HG02938 (cell line): ENCODE measurements around the gene CS.

ENCODE experiments used
- ATAC-seq: cut with Tn5 transposase; IDR thresholded peaks from one replicate; pipeline ENCODE4 v1.9.1; 2021; ENCODE audit warnings: mild to moderate bottlenecking, moderate library complexity; ENCODE audit not compliant: unreplicated experiment

Gene CS

GRCh38 chr12:56253091-56253490 is 47.0 kb downstream of the CS start:
- no peak for ATAC-seq

- ATAC-seq = no peak
Measured at GRCh38 chr12:56252649-56253048, 47.5 kb downstream of the CS start.

GRCh38 chr12:56248711-56249110 is 51.4 kb downstream of the CS start:
- ATAC-seq = no peak

GRCh38 chr12:56247923-56248322 is 52.2 kb downstream of the CS start:
- ATAC-seq = no peak

GRCh38 chr12:56244494-56244893 is 55.6 kb downstream of the CS start:
- ATAC-seq = no peak

- no peak for ATAC-seq
Measured at GRCh38 chr12:56243731-56244181, 56.4 kb downstream of the CS start.

GRCh38 chr12:56242986-56243385 is 57.1 kb downstream of the CS start:
- ATAC-seq = no peak

GRCh38 chr12:56241424-56242303 is 58.5 kb downstream of the CS start:
- ATAC-seq = no peak

- no peak for ATAC-seq
Measured at GRCh38 chr12:56237552-56237951, 62.6 kb downstream of the CS start.

GRCh38 chr12:56236985-56237384 is 63.1 kb downstream of the CS start:
- no peak for ATAC-seq

- ATAC-seq = no peak
Measured at GRCh38 chr12:56236091-56236490, 64.0 kb downstream of the CS start.

- no peak for ATAC-seq
Measured at GRCh38 chr12:56234746-56235436, 65.2 kb downstream of the CS start.

GRCh38 chr12:56231184-56231582 is 68.9 kb downstream of the CS start:
- no peak for ATAC-seq

- ATAC-seq = no peak
Measured at GRCh38 chr12:56230432-56231183, 69.5 kb downstream of the CS start.

- ATAC-seq = no peak
Measured at GRCh38 chr12:56229916-56230431, 70.2 kb downstream of the CS start, which contains the start of gene SLC39A5. TSS of gene SLC39A5 (plus strand) at chr12:56230051. CDS start at chr12:56231275, 1,224 bp downstream.

GRCh38 chr12:56229082-56229481 is 71.0 kb downstream of the CS start:
- no peak for ATAC-seq

GRCh38 chr12:56224954-56225353 is 75.2 kb downstream of the CS start:
- no peak for ATAC-seq

GRCh38 chr12:56224102-56224701 is 75.9 kb downstream of the CS start, which contains the start of gene NABP2:
TSS of gene NABP2 (plus strand) at chr12:56224342. CDS start at chr12:56224857, 515 bp downstream.
- peak; percentile 63 for ATAC-seq

- no peak for ATAC-seq
Measured at GRCh38 chr12:56223571-56224101, 76.5 kb downstream of the CS start.

- no peak for ATAC-seq
Measured at GRCh38 chr12:56222531-56222895, 77.6 kb downstream of the CS start.
